HG02840 (cell line): Measurements from ENCODE around the gene XYLT1.

Experiments used
- ATAC-seq: cut with Tn5 transposase; IDR thresholded peaks from one replicate; pipeline ENCODE4 v1.9.1; 2021; ENCODE audit warnings: mild to moderate bottlenecking, moderate library complexity, moderate number of reproducible peaks; ENCODE audit not compliant: unreplicated experiment, low FRiP score

XYLT1 gene

DNA sequence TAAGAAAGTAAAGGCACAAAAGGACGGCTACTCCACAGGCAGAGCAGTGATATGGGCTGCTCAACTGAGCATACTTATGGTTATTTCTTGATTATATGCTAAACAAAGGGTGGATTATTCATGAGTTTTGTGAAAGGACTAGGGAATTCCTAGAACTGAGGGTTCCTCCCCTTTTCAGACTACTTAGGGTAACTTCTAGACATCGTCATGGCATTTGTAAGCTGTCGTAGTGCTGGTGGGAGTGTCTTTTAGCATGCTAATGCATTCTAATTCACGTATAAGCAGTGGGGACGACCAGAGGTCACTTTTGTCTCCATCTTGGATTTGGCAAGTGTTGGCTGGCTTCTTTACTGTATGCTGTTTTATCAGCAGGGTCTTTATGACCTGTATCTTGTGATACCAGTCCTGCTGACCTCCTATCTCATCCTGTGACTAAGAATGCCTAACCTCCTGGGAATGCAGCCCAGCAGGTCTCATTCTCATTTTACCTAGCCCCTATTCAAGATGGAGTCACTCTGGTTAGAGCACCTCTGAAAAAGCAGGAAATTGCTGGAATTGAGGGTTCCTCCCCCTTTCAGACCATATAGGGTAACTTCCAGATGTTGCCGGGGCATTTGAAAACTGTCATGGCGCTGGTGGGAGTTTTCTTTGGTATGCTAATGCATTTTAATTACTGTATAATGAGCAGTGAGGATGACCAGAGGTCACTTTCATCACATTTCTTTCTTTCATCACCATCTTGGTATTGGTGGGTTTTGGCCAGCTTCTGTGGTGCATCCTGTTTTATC, 388.5 kb downstream of the XYLT1 start:
- ATAC-seq: no peak

DNA sequence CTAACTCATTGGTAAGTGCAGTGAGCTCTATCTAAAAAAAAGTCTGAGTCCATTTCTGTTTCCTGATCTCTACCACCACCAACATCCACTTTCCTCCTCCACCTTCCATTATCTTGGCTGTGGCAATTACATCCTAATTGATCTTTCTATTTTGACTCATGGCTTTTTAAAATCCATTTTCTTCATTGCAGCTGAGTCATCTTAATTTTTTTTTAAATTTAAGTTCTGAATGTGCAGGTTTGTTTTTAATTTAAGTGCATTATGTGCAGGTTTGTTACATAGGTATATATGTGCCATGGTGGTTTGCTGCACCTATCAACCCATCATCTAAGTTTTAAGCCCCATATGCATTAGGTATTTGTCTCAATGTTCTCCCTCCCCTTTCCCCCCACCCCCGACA, 390.7 kb downstream of the XYLT1 start:
- ATAC-seq: no peak

DNA sequence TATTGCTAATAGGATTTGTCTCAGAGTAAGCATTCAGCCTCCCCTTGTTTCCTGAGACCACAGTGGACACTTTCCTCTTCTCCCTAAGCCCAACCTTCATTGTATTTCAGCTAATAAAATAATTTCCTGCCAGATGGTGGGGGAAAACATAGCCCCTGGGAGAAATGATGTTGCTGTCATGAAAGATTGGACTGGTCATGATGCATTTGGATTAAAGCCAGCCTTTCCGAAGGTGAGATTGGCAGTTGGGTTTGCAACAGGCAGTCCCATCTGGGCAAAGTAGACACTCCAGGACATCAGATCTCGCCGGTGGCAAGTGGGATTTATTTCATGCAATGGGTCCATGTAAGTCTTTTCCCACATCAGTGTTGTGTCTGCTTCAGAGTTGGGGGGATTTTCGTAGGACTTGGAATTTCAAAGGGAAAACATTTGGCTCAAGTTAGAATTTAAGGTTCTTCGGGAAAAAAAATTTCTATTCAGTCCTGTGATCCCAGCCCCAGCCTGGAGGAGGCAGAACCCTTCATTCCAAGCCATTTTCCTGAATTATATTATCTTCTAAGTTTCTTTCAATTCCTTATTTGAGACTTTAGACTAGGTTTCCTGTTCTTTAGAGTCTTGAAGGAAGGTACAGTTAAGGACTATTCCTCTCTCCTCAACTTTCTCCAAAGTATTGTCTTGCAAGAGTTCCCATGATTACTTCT, 391.7 kb downstream of the XYLT1 start:
- ATAC-seq: no peak

DNA sequence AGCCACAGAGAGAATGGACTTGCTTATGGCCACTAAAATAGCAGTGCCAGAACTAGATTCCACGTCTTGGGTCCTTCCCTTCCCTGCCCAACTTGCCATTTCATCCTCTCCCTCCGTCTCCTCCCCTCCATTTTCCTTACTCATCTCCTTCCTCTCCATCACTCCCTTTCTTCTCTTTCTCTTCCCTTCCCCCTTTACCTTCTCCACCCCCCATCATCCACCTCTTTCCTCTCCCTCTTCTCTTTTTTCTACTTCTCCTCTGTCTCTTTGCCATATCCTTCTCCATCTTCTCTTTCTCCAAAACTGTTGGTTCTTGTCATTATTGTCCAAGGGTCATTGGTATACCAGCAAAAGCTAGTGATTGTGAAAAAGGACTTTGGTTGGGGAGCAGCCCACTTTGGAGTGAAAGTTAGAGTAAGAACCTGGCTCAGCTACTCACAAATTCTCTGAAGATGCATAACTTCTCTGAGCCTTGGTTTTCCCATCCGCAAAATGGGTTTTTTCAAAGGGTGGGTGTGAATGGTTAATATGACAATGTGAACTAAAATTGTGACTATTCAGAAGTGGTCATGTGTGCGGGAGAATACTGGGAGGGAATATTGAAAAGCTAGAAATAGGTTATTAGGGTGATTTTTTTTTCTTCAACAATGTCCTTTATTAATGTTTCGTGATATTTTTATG, 393.8 kb downstream of the XYLT1 start:
- ATAC-seq: no peak

DNA sequence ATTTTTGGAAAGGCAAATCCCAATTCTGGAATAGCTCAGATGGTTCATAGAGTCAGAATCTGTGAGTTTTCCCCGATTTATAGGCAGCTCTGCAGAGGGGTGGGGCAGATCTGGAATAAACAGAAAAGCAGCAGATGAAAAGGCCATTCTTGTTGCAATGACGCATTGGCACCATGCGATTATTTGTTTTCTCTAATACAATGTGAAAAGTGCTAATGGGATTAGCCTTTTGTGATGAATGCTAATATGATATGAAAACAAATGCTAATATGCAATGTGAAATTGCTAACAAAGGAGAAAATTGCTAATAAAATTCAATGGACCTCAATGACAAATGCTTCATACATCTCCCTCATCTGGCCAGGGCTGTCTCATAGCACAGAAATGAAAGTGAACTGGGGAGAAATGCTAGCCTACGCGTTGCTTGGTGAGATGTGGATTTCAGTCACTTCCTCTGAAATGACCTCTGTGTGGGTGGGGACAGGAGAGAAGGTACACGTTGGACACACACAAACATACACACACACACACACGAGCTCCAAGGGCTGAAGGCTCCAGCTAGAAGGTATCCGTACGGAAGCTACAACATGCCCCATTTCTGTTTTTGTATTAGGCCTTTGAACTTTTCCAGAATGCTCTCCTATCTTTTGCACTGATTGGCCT, 394.5 kb downstream of the XYLT1 start:
- ATAC-seq: no peak

DNA sequence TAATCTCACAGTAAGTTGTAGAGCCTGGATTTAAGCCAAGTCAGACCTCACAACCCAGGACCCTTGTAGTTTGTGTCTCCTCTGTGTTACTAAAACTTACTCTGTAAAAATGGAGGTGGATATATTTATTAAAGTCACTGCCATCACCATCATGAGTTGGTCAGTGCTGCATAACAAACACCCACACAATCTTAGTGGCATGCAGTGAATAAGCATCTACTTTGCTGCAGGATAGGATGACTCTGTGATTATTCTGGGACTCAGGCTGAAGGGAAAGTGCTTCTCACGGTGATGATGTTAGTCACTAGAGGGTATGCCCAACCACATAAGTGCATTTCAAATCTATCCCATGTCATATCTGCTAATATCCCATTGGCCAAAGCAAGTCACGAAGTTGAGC, 398.7 kb downstream of the XYLT1 start:
- no peak for ATAC-seq

DNA sequence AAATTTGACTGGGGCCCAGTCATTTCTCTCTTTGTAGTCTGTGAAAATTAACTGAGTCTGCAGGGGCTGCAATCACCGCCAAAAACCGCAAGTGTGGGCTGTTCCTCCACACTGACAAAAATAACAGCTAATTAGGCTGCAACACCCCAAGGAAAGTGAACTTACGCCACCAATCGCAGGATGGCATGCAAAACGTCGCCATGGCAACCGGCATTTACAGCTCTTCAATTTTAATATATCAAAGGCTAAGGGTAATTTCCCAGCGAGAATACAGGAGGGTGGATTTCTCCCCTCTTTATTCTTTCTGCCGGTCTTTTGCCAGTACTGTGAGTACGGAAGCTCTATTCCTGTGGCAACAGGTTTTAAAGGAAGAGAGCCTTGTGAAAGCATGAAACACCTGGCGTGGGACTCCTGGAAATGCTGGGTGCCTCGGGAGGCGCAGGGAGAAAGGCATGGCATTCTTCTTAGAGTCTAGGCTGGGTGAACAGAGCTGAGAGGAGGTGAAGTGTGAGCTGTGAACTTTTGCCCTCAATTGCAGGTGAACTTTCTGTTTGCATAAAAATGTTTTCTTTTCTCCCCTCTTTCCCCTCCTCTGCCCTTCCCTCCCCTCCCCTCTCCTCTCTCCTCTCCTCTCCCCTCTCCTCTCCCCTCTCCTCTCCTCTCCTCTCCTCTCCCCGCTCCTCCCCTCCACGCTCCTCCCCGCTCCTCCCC, 399.7 kb downstream of the XYLT1 start:
- peak; percentile 83 for ATAC-seq

DNA sequence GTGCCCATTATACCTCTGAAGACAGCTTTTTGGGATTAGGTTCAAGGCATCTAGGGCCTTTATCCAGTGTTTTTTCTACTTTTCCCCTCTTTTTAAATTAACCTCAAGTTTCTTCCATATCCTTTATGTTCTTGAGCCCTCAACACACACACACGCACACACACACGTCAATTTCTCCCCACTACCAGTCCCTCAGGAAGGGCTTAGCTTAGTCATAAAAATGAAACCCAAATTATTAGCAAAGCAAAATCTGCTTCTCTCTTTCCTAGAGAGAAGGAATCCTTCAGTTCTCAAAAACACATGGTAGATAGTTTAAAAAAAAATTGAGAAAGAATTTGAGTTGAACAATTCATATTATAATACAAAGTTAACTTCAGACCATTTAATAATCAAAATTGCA, 401.1 kb downstream of the XYLT1 start:
- ATAC-seq: no peak

DNA sequence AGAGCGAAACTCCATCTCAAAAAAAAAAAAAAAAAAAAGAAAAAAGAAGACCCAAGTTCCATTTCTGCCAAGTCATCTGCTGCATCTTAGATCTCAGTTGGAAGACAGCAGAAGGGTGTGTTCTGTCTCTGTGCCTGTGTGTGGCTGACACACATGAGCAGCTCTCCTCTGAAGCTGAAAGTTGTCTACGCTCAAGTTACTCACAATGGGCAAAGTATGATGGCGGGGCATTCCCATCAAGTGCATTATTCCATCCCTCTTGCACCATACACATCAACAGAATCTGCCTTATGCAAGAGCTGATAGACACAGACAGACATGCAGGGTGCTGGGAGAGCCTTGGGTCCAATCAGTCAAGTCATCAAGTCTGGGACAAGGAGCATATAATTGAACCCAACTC, 402.2 kb downstream of the XYLT1 start:
- ATAC-seq: no peak

DNA sequence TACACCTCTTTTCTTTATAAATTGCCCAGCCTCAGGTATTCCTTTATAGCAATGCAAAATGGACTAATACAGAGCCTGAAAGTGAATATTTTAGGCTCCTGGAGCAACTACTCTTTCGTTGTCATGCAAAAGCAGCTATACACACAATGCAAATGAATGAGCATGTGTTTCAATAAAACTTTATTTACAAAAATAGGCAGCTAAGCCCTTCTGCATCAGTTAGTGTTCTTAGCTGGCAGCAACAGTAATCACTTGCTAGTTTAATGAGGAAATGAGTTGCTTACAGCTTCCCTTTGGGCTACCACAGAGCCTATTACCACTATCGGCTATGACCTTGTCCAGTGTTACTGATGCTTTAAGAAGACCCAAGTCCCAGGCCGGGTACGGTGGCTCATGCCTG, 402.9 kb downstream of the XYLT1 start:
- no peak for ATAC-seq

DNA sequence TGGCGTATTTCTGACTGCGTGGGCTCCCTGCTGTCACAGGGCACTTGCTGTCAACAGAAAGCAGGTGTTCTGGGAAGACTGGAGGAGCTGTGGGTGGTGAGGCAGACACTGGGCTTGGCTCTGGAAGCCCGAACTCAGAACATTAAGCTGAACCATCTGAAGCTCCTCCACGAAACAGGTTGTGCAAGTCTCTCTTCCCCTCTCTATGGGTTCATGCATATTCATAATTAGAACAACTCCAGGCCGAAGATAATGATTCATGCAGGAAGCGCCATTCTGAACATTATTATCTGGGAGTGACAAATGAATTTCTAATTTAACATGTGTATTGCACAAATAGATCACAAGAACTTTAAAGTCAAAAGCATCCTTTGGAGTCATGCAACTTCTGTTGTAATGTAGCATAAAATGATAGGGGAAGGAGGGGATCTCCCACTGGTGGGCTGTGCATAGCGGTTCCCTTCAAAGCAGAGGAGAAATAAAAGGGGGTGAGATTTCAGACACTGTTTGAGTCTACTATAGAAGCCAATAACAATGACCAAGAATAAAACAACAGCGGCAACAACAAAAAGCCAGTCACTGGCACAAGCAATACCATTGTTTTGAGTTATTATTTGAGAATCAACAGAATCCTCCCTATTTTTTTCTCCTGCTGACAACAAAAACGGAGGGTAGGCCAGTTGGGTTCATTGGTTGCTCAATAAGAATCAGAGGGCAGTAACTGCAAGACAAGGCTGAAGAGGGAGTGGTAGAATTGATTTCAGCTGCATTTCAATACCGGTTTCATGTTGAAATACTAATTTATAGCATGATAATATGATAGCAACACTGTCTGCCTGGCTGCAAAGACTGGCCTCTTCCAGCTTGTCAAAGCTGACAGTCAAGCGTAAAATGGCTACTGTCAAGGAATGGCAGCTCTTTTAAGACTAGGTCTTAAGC, 407.3 kb downstream of the XYLT1 start:
- no peak for ATAC-seq

DNA sequence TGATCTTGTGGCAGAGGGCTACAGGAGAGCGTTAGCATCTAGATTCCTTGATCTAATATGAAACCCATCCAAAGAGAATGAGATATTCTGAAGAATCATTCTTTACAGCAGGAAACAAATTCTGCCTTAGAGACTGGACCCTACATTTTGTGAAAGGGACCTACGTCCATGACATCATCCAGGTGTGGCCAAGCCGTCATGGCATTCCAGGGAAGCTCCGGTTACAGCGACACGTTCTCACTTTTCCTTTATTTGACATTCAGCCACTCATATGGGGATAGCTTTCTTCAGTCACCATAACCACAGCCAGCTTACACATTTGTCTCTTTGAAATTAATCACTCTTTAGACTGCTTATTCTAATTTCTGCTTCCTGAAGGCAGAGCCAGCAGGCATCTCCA, 408.1 kb downstream of the XYLT1 start:
- ATAC-seq: no peak

DNA sequence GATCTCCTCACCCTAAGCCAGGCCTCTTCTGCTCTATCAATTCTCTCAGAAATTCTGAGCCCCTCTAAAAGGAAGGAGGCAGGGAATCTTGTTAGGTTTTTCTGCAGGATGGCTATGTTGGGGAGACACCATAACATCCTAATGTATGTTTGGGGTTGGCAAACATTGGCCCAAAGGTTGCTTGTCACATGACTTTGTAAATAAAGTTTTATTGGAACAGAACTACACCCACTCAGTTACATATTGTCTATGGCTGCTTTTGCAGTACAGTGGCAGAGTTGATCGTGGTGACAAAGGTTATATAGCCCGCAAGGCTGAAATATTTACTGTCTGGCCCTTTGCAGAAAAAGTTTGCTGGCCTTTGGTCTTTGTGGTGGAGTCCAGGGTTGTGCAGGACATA, 409.4 kb downstream of the XYLT1 start:
- ATAC-seq: no peak

DNA sequence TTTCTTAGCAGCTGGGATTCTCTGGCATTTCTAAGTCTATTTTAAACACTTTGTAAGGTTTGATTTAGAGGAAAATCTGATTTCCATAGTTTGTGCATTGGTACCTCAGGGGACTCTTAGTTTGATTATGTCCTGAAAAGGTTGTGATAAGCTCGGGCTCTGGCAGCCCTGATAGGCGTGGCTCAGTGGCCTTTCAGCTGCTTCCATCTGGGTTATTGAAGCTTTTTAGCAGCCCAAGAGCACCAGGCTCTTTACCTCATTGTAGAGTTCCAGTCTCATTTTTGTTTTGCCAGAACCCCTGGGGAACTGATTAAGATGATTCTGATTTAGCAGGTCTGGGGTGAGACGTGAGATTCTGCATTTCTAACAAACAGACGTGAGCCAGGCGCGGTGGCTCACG, 412.3 kb downstream of the XYLT1 start:
- no peak for ATAC-seq

DNA sequence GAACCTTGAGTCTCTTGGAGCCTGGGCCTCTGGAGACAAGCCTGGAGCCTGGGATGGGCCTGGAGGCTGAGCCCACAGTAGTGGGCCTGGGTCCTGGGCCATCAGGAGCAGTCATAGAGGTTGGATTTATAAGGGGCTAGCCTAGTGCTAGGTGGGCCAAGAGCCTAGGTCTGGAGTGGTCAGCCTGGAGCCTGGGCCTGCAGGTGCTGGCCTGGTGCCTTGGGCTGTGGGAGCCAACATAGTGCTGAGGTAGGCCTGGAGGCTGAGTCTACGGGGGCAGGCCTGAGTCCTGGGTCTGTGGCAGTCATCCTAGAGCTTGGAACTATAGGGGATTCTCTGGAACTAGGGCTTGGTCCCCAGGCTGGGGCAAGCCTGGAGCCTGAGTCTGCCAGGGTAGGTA, 414.1 kb downstream of the XYLT1 start:
- ATAC-seq: no peak

DNA sequence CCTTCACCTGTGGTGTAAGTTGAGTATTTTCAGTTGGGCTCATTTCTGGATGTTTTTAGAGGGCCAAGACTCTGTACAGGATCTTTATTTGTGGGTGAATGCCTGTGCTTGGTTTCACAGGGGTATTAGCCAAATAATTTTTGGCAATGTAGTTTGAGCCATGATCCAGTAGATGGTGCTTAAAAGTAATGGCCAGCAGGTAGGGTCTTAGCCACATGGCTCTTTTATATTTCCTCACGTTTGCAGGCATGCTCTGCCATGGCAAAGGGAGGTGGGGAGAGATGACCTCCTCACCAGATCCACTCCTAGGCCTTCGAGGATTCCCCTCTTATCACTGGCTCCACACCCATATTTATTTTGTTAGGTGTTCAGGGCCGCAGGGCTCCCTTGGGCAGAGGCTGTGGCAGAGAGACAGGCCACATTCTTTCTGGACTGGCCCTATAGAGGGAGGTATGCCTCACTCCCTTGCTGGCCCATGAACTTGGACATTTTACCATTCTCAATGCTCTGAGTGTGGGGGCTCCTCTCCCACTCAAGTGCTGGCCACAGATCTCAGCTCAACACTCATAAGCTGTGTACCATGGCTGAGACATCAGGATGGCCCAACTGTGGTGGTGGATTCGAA, 417.1 kb downstream of the XYLT1 start:
- no peak for ATAC-seq
